NCI-H748 (cell line): ENCODE results near the gene NKX3-2.
A peak's percentile ranks its signal among the peaks of the same experiment; 100 is the strongest.

ENCODE experiments used
- DNase-seq: peaks from one replicate; lab custom pipeline; 2025; ENCODE audit not compliant: unreplicated experiment; lab: John Stamatoyannopoulos, UW

NKX3-2 gene

DNA sequence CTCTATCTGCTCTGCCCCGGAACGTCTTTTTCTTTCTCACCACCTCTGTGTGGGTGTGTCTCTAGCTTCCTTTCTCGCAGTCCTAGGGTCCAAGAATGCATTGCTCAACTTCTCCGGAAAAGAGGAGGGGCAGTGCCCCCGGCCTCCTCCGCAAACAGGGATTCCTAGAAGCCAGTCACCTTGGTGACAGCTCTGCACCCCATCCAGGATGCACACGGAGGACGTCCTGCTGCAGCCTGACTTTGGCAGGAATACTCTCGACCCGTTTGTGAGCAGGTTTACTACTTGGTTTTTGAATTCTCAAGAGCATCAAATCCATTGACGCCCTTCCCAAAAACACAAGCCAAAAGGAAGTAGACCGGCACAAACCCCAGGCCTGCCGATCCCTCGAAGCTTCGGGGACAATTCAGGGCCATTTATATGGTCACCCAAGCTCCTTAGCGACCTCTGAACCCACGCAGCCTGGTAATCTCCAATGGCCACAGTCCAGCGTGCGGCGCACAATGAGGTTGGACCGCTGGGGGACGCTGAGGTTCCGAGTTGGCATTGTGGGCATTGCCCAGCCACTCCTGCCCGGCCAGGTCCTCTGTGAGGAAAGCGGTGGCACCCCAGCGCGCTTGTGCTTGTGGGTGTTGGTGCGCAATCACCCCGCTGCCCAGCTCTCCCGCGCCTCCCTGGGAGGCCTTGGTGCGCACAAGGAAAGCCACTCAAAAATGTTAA is 9.8 kb downstream of the NKX3-2 start:
- no peak for DNase-seq

GRCh38 chr4:13533670-13534343 is 10.5 kb downstream of the NKX3-2 start:
- DNase-seq: no peak

- no peak for DNase-seq
Observed at GRCh38 chr4:13531625-13531998, 12.7 kb downstream of the NKX3-2 start.

- DNase-seq: no peak
Observed at GRCh38 chr4:13530823-13531624, 13.3 kb downstream of the NKX3-2 start.

DNA sequence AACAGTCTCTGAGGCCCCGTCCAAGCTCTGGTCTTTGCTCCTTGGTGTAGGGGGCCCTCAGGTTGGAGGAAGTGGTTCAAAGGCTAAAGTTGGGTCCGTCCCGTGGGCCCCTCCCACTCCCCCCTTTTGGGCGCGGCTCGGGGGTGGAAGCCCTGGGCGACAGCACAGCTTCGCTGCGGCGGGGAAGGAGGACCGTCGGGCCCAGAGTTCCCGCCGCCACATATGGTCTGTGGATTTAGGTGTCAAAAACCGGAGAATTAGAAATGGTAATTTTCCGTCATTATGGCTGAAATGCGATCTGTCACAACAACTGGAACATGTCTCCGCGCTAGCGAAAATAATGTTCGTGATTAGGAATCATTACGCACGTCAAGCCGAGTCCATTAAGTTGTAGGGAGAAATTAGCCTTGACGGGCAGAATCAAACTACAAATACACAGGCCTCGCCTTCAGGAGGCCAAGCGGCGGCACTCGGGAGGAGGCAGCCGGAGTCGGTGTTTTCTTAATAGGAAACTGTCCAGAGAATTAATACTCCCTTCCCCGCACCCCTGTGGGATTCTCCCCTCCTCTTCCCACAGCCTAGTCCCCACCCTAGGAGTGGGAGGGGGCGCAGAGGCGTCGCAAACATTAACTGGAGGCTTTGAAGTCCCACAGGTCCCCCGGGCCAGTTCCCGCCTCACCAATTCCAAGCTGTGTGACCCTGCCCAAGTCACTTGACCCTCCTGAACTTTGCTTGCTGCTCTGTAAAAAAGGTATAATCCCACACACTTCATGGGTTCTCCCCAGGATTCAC is 15.0 kb downstream of the NKX3-2 start:
- DNase-seq: no peak

GRCh38 chr4:13528821-13529127 is 15.5 kb downstream of the NKX3-2 start:
- DNase-seq: no peak

DNA sequence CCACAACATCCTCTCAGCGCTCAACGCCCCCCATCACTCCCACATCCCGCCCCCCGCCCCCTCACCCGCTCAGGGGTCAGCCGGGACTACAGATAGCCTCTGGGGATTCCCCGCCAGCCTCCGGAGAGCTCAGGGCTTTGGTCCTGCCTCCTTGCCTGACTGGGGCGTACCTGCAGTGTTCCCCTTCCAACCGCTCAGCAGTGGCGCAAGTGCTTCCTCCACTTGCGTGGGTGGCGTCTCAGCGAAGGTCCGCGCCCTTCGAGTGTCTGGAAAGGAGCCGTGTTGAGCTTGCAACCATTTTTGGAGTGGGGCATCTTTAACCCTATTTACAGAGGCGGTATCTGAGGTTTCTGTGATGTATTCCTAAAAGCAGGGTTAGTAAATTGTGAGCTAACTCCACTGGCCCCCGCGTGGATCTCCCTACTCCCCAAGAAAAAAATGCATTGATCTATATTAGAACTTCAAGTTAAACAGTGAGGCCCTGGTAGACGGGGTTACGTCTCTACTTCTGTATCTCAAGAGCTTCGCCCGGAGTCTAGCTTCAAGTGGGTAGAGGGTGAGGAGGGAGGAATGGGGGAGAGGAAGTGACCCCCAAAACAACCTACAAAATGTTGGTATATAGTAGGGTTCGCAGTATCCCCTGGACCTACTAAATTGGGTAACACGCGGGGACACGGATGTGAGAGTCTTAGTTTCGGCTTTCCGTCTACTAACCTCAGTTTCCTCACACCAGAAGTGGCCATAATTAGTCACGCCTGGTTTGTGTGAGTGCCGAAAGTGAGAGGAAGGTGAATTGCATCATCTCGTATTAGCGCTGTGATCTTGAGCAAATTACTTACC is 16.1 kb downstream of the NKX3-2 start:
- DNase-seq: peak; percentile 33

DNA sequence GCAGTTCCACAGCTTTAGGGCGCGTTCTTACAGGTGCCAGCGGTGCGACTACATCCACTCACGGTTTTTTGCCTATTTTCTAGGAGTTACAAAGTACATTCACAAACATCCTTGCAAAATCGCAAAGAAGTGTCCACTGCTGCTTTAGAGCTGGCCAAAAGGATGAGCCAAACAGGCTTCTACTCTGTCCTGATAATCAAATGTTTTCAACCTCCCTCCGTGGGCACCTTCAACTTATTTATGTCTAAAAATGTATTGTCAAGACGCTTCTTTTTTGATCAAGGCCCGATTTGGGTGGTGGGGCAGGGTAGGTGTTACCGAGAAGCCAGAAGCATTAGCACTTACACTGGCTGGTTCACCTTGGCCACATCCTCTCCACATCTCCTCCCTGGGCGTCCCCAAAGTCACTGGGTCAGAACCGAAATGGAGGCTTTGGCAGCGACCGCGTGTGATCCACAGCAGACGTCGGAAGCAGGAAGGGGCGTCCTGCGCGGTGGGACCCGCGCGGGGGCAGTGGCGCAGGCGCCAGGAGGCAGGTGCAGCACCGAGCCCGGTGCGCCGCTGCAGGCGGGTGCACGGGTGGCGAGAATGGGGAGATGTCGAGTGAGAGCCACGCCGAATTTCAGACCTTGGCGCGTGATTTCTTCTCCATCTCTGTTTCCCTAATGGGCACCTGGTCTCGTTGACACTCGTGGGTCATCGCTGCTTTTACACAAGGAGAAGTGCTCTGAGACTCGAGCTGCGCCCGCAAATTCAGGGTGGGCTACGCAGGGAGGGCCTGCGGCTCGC is 16.9 kb downstream of the NKX3-2 start:
- peak; percentile 36 for DNase-seq

DNA sequence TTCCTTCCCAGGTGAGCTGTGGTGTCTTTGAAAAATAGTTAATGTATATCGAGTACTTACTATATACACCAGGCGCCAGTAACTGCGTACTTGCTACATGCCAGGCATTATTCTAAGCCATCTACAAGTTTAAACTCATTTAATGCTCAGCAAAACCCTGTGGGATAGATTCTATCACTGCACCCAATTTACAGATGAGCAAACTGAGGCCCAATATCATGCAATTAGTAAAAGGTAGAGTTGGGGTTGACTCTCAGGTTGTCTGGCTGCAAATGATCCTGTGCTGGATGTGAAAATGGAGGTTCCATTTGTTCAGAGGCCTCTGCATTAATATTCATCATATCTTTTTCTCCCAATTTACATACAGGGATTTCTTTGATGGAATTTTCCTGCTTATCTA is 17.6 kb downstream of the NKX3-2 start:
- no peak for DNase-seq

- DNase-seq: no peak
Observed at GRCh38 chr4:13525606-13526281, 18.6 kb downstream of the NKX3-2 start.

GRCh38 chr4:13524504-13525243 is 19.6 kb downstream of the NKX3-2 start:
- DNase-seq: no peak

DNA sequence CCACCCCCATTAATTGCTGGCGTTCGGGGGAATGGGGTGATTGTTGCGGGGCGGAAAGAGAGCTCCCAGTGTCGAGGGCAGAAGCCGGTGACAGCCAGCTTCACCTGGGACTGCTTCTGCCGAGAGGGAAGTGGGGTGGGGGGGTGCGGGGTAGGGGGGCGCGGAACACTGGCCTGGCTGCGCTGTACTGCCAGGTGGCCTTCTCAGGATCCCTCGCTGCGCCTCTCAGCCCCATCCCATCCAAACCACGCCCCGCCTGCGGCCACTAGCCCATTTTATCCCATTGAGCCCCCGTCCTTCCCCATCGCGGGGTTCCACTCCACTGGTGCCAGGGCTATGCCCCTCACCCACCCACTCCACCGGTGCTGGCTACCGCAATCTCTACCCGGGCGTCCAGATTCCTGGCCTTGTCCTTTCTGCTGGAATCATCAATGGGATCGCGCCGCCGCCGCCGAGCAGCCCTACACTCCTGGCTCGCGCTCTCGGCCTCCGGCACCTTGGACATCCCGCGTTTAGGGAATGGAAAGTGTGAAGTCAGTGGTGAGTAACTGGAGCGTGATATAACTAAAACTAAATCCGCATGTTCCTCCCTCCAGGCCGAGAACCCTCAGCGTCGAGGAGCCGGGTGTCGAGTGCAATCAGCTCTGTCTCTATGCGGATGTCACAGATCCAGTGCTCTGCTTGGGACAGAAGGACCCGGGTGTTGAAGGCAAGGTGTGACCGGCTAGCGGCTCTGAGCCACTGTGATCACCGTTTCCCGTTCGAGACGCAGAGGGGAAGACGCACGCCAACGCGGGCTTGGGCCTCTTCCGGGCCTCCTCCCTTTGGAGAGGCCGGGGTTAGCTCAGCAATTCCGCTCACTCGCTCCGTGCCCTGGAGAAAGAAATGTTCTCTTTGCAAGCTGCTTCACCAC is 20.5 kb downstream of the NKX3-2 start:
- DNase-seq: no peak

GRCh38 chr4:13523105-13523477 is 21.2 kb downstream of the NKX3-2 start:
- no peak for DNase-seq

- DNase-seq: no peak
Observed at GRCh38 chr4:13522282-13523104, 21.8 kb downstream of the NKX3-2 start.

DNA sequence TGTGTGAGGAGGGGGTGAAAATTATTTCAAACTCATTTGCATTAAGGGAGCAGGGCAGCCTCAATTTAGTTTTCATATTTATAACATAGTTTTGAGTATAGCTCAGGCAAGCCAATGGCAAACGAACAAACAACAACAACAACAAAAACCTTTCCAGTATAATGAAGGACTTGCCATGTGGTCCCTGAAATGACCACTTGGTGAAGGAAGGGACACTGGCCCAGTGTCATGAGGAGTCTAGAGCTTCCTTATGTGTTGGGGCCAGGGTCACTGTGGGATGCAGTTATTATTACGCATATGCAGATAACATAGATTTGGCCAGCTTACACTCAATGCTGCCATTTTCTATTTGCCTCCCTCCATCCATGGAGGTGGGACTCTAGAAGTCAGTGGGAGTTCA is 23.3 kb downstream of the NKX3-2 start:
- no peak for DNase-seq

GRCh38 chr4:13516315-13516860 is 27.9 kb downstream of the NKX3-2 start:
- peak; percentile 31 for DNase-seq
